MM.1S (cell line): Measurements from ENCODE around the gene SKP2.

ENCODE experiments used
- CTCF ChIP-seq: fragments of 300-600 bp; sonication (generic); IDR thresholded peaks from 2 replicates; pipeline ENCODE4 v1.5.1; 2016; ENCODE audit warnings: antibody characterized with exemption, low read length, mixed read lengths
- EZH2 ChIP-seq: fragments of 300-600 bp; sonication (generic); optimal IDR thresholded peaks from 2 replicates; pipeline ENCODE3; 2017; ENCODE audit warnings: low read depth, mild to moderate bottlenecking, antibody characterized with exemption, low read length, mixed read lengths

GRCh38 chr5:36198281-36198680 is 46.4 kb downstream of the SKP2 start:
- TF ChIP-seq CTCF (no peak), EZH2 (no peak)
